Upper lobe of left lung (tissue), 4 donors: ENCODE data around the gene TSPEAR.

Experiments used
- EP300 ChIP-seq, 4 donors: sonication (generic); formaldehyde crosslinking; IDR thresholded peaks; one replicate each; pipeline ENCODE4 v1.5.1; 2017; ENCODE audit warnings: antibody characterized with exemption in 4 of 4, control low read depth in 2 of 4
- POLR2A ChIP-seq, 4 donors: fragments of 450-650 bp; IDR thresholded peaks; one replicate each; pipeline ENCODE4 v1.5.1; 2016 to 2017; ENCODE audit warnings: antibody characterized with exemption in 4 of 4, mild to moderate bottlenecking in 2 of 4
- POLR2AphosphoS5 ChIP-seq, 2 donors: sonication (generic); formaldehyde crosslinking; IDR thresholded peaks; one replicate each; pipeline ENCODE4 v1.5.1; 2017; ENCODE audit warnings: antibody characterized with exemption in 2 of 2
- TF ChIP-seq, protein P1 (sequence below), 6 experiments: fragments of 450-650 bp in 4 of 6; fragments of 200-600 bp in 2 of 6; sonication (generic) in 2 of 6; IDR thresholded peaks; one replicate each; pipeline ENCODE4 v1.5.1; 2016 to 2019; ENCODE audit warnings: antibody characterized with exemption in 6 of 6

DNA sequence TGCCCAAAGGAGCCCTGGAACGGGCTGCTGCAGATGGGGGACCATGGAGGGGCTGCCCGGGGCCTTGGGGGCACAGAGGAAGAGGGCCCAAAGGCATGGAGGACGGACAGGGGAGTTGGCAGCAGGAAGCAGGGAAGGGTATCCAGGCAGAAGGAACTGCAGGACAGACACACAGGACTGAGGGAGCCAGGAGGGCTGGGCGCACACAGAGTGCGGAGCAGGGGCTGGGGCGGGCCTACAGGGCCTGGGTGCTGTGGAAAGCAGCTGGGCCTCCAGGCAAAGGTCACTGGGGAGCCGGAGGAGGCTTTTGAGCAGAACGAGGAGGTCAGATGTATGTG is 199.5 kb downstream of the TSPEAR start:
- TF ChIP-seq, protein P1, sequence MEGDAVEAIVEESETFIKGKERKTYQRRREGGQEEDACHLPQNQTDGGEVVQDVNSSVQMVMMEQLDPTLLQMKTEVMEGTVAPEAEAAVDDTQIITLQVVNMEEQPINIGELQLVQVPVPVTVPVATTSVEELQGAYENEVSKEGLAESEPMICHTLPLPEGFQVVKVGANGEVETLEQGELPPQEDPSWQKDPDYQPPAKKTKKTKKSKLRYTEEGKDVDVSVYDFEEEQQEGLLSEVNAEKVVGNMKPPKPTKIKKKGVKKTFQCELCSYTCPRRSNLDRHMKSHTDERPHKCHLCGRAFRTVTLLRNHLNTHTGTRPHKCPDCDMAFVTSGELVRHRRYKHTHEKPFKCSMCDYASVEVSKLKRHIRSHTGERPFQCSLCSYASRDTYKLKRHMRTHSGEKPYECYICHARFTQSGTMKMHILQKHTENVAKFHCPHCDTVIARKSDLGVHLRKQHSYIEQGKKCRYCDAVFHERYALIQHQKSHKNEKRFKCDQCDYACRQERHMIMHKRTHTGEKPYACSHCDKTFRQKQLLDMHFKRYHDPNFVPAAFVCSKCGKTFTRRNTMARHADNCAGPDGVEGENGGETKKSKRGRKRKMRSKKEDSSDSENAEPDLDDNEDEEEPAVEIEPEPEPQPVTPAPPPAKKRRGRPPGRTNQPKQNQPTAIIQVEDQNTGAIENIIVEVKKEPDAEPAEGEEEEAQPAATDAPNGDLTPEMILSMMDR (IDR thresholded peaks at IDR 0.05): no peak
- TF ChIP-seq POLR2A (IDR thresholded peaks at IDR 0.05) (no peak), EP300 (IDR thresholded peaks at IDR 0.05) (no peak), POLR2AphosphoS5 (IDR thresholded peaks at IDR 0.05) (no peak)
